GM21515 (cell line): Measurements from ENCODE around the gene FAM72C.
"Not testable (repeated sequence)": the region's sequence is repeated elsewhere in the genome, so short reads cannot be mapped to it uniquely, and the experiment has no call there.

Source experiments
- ATAC-seq: cut with Tn5 transposase; IDR thresholded peaks from one replicate; pipeline ENCODE4 v1.9.1; 2021; ENCODE audit not compliant: unreplicated experiment

FAM72C gene

GRCh38 chr1:143984721-143985473 lies 13.1 kb upstream of the FAM72C start:
- not testable (repeated sequence) for ATAC-seq

- ATAC-seq, result not testable (repeated sequence)
Observed at GRCh38 chr1:143974416-143974815, 2.6 kb upstream of the FAM72C start.

GRCh38 chr1:143973876-143974414 lies 2.2 kb upstream of the FAM72C start:
- ATAC-seq, result not testable (repeated sequence)

GRCh38 chr1:143972753-143973326 lies 1.1 kb upstream of the FAM72C start:
- peak; percentile 15 for ATAC-seq

GRCh38 chr1:143965860-143966259 lies 5.9 kb downstream of the FAM72C start:
- not testable (repeated sequence) for ATAC-seq

- ATAC-seq, result not testable (repeated sequence)
Observed at GRCh38 chr1:143964294-143964693, 7.5 kb downstream of the FAM72C start.

GRCh38 chr1:143955930-143956329 lies 15.9 kb downstream of the FAM72C start:
- not testable (repeated sequence) for ATAC-seq

- ATAC-seq, result not testable (repeated sequence)
Observed at GRCh38 chr1:143952913-143953312, 18.9 kb downstream of the FAM72C start.

GRCh38 chr1:143951485-143952391 lies 20.0 kb downstream of the FAM72C start:
- not testable (repeated sequence) for ATAC-seq

- ATAC-seq, result not testable (repeated sequence)
Observed at GRCh38 chr1:143947749-143948148, 24.0 kb downstream of the FAM72C start.

GRCh38 chr1:143945253-143945652 lies 26.5 kb downstream of the FAM72C start:
- not testable (repeated sequence) for ATAC-seq

- not testable (repeated sequence) for ATAC-seq
Observed at GRCh38 chr1:143944576-143945240, 27.1 kb downstream of the FAM72C start.

- not testable (repeated sequence) for ATAC-seq
Observed at GRCh38 chr1:143943319-143943978, 28.3 kb downstream of the FAM72C start.

- ATAC-seq, result not testable (repeated sequence)
Observed at GRCh38 chr1:143942238-143942860, 29.4 kb downstream of the FAM72C start.

GRCh38 chr1:143939666-143940065 lies 32.1 kb downstream of the FAM72C start:
- ATAC-seq, result not testable (repeated sequence)

GRCh38 chr1:143938922-143939321 lies 32.9 kb downstream of the FAM72C start:
- ATAC-seq, result not testable (repeated sequence)

- ATAC-seq, result not testable (repeated sequence)
Observed at GRCh38 chr1:143936457-143937115, 35.2 kb downstream of the FAM72C start.

GRCh38 chr1:143919127-143919526 lies 52.7 kb downstream of the FAM72C start:
- ATAC-seq, result not testable (repeated sequence)

- ATAC-seq, result not testable (repeated sequence)
Observed at GRCh38 chr1:143918552-143918951, 53.2 kb downstream of the FAM72C start.
